PC-9 (cell line): ENCODE measurements around the gene BASP1.

Source experiments
- CTCF ChIP-seq: fragments of 200-600 bp; sonication (generic); conservative IDR thresholded peaks from 2 replicates; pipeline ENCODE4 v1.6.1; 2017; ENCODE audit warnings: mixed run types, antibody characterized with exemption, mild to moderate bottlenecking, moderate library complexity
- EZH2 ChIP-seq: fragments of 200-600 bp; sonication (generic); IDR thresholded peaks from 2 replicates; pipeline ENCODE4 v1.8.0; 2017; ENCODE audit warnings: antibody characterized with exemption, low read depth

- TF ChIP-seq EZH2 (no peak), CTCF (no peak)
Measured at GRCh38 chr5:17240487-17240886, 23.1 kb downstream of the BASP1 start.
